HG03432 (cell line): ENCODE data around the gene CA9.

ENCODE experiments used
- ATAC-seq: cut with Tn5 transposase; IDR thresholded peaks from one replicate; pipeline ENCODE4 v1.9.1; 2021; ENCODE audit warnings: mild to moderate bottlenecking, moderate library complexity; ENCODE audit not compliant: unreplicated experiment

The CA9 gene

DNA sequence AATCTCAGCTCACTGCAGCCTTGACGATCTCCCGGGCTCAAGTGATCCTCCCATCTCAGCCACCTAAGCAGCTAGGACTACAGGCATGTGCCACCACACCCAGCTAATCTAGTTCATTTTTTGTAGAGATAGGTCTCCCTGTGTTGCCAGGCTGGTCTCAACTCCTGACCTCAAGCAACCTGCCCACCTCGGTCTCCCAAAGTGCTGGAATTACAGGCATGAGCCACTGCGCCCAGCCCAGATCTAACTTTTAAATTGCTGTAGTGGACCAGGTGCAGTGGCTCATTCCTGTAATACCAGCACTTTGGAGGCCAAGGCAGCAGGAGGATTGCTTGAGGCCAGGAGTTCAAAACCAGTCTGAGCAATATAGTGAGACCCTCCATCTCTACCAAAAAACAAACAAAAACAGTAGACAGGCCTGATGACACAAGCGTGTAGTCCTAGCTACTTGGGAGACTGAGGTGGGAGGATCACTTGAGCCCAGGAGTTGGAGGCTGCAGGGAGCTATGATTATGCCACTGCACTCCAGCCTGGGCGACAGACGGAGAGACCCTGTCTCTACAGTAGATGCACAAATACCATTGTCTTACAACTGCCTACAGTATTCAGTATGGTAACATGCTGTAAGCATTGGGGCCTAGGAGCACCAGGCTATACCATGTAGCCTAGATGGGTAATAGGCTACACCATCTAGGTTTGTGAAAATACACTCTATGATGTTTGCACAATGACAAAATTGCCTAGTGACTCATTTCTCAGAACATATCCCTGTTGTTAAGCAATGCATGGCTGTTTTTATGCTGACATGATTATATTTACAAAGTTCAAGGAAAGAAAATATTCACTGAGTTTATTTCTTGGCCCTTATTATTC lies 21.5 kb upstream of the CA9 start:
- no peak for ATAC-seq

- ATAC-seq = no peak
Observed at GRCh38 chr9:35652829-35653209, 20.9 kb upstream of the CA9 start.

DNA sequence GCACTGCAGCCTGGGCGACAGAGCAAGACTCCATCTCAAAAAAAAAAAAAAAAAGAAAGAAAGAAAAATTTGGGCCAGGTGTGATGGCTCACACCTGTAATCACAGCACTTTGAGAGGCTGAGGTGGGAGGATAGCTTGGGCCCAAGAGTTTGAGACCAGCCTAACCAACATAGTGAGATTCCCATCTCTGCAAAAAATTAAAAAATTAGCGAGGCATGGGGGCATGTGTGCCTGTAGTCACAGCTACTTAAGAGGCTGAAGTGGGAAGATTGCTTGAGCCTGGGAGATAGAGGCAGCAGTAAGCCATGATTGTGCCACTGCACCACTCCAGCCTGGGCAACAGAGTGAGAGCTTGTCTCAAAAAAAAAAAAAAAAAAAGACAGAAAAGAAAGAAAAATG lies 20.1 kb upstream of the CA9 start:
- no peak for ATAC-seq

- ATAC-seq = no peak
Observed at GRCh38 chr9:35656348-35656747, 17.4 kb upstream of the CA9 start.

DNA sequence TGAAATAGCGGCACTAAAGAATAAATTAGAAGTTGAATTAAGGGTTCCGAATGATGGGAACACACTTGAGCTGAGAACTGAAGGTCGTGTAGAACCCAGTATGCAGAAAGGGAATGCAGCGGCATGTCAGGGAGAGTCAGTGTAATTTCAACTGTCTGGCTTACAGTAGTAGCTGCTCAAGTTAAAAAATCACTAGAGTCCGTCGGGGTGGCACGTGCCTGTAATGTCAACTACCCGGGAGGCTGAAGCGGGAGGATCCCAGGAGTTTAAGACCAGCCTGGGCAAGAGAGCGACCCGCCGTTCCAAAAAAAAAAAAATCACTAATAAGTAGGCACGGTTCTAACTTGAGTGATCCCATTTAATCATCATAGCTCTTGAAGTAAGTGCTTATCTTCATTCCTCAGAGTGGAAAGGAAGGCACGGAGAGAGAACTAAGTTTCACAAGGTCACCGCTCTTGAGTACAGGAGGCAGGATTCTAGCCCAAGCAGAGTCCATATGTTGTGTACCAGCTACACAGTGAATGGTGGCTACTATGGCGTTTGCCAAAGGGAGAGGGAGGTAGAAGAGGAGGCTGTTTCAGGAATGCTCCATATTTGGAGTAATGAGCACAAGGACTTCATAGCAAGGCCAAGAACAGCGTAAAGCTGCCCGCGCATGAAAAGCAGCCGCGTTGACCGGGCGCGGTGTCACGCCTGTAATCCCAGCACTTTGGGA lies 16.7 kb upstream of the CA9 start:
- ATAC-seq = no peak

GRCh38 chr9:35657546-35658136 lies 16.1 kb upstream of the CA9 start, which contains the start of gene RMRP:
TSS of gene RMRP (minus strand) at chr9:35658019.
- peak; percentile 86 for ATAC-seq

DNA sequence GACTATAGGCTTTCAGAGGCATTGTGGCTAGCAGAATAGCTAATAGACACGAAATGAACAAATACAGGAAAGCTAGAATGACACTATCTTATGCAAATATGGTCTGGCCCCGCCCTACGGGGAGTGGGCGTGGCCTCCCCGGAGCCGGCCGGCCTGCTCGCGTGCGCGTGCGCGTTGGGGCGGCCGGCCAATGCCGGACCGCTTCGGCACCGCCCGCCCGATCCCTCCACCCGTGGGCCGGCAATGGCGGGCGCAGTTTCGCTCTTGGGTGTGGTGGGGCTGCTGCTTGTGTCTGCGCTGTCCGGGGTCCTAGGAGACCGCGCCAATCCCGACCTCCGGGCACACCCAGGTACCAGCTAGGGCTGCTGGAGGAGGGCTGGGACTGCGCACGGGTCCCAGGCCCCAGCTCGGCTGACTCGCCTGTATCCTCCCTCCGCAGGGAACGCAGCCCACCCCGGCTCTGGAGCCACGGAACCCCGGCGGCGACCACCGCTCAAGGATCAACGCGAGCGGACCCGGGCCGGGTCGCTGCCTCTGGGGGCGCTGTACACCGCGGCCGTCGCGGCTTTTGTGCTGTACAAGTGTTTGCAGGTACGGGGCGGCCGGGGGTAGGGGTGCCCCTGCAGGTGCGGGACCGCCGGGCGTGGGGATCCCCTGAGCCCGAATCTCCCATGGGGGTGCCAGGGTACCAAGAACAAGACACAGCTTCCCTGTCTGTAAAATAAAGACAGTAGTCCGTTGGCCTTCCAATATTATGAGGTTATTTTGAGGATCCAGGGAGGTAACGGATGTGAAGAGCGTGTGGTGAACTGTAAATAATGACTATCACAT lies 15.4 kb upstream of the CA9 start, which contains the start of gene CCDC107:
TSS of gene CCDC107 (plus strand) at position 156 of the 831 bp plus-strand sequence. CDS start at position 244, 88 bp downstream.
- ATAC-seq = peak; percentile 66

- ATAC-seq = no peak
Observed at GRCh38 chr9:35658968-35659220, 14.8 kb upstream of the CA9 start.

- no peak for ATAC-seq
Observed at GRCh38 chr9:35659340-35659739, 14.4 kb upstream of the CA9 start.

DNA sequence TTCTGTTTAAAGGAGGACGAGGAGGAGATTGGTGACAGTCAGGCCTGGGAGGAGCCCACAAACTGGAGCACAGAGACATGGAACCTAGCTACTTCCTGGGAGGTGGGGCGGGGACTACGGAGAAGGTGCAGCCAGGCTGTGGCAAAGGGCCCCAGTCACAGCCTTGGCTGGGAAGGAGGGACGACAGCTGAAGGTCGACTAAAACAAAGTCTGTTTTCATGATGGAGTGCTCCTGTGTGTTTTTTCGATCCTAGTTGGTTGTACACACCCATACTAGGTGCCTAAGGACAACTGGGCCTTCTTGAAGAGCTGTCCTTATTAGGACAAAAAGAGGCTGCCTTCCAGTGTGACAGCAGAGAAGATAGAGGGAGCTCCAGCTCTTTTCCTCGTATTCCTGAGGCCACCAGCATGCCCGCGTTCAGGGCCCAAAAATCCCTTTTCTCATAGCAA lies 12.7 kb upstream of the CA9 start:
- ATAC-seq = no peak

DNA sequence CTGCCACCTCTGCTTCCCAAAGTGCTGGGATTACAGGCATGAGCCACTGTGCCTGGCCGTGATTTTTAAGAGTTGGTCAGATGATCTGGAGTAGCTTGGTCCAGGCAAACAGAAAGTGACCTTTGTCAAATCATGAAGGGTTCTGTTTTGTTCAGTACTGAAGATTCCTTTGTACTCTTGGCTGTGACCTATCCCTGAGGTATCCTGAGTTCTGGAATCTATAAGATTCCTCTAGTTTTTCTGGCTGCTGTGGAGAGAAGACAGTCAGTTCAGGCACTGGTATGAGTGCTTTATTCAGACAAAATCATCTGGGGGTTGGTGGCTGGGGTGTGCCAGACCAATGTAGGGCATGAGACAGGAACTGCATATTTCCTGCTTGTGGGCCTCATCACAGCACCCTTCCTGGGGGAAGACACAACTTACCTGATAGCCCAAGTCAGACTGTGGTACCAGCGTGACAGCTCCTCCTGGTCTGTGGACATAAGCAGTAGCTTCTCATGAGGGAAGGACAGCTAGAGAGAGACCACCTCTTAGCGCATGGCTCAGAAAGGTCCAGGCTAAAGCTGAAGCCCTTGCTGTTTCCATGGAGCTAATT lies 11.9 kb upstream of the CA9 start:
- ATAC-seq = no peak

DNA sequence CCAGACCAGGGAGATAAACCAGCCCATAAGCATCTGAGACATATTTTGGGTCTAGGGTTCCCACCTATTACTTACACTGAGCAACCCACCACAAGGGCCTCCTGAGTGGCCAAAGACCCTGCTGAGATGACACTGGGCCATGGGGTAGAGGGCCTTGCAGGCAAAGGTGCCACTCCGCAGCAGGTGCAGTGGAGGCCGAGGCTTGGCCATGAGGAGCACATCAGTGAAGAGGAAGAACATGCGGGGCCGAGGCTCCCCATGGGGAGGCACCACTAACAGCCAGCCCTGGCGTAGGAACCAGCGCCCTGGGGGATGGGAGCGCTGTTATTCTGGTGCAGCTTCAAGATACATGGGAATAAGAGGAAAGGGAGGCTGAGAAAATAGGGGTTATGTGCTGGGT lies 11.3 kb upstream of the CA9 start:
- ATAC-seq = no peak

GRCh38 chr9:35664531-35665470 lies 8.9 kb upstream of the CA9 start, which contains the start of gene ARHGEF39:
TSS of gene ARHGEF39 (minus strand) at chr9:35665195. CDS start at chr9:35665169, 26 bp downstream.
- peak; percentile 86 for ATAC-seq

GRCh38 chr9:35665471-35665818 lies 8.3 kb upstream of the CA9 start:
- ATAC-seq = no peak

DNA sequence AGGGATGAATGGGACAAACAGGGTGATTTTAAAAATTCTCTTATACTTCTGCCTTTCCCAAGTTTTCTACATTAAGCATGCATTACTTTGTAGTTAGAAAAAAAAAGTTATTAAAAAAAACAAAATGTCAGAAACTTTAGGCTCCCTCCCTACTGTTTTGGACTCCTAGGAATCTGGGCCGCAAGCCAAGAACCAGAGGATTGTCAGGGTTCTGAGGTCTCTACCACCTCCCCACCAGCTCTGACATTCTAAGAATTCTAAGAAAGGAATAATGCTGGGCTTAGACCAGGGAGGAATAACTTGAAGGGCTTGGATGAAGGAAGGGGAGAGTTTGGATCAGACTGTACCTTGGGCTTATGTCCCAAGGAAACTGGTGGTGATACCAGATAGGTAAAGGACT lies 7.7 kb upstream of the CA9 start:
- no peak for ATAC-seq

GRCh38 chr9:35666549-35666948 lies 7.2 kb upstream of the CA9 start:
- no peak for ATAC-seq

DNA sequence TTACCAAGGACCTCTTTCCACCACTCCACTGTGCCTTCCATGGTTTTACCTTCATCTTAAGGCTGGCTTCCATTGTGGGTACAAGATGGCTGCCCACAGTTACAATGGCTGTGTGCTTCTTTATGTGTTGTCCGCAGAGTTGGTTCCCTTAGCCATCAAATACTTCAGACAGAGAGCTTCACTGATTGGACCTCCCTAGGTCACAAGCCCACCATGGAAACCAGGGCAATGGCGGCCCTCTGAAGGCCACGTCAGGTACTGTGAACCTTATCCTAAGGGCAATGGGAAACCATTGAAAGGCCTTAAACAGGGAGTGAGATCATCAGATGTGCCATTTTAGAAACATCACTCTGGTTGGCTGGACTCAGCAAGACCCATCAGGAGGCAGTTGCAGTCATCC lies 5.8 kb upstream of the CA9 start:
- no peak for ATAC-seq

DNA sequence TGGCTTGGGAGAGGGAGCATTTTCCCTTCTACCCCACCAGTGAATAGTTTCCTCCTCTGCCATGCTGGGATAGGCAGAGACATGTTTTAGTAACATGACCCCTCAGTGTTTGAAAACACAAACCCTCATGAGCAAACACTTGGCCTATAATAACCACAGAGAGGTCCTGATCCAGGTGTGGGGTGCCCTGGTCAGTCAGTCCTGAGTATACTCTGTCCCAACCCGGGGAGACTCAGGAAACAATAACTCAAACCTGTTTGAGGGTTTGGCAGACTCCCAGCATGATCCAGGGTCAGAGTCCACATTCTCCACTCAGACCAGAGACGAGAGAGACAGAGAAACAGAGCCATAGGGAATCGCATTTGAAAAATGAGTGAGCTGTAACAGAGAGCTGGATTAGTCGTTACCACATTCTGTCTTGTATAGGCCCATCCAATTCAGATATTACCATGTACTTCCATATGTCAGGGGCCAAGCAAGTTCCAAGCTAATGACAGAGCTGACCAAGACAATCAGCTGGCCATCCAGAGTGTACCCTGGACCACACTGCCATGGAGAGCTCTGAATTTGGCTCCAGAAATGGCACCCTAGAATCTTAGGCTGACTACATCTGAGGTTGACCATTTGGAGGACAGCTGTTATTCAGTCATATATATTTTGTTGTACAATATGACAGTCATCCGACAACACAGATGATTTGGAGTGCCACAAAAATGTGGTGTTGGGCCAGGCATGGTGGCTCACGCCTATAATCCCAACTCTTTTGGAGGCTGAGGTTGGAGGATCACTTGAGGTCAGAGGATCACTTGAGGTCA lies 4.2 kb upstream of the CA9 start:
- ATAC-seq = no peak

- no peak for ATAC-seq
Observed at GRCh38 chr9:35674025-35674361, 265 bp downstream of the CA9 start.
